ENCODE data around the gene AR.

DNA sequence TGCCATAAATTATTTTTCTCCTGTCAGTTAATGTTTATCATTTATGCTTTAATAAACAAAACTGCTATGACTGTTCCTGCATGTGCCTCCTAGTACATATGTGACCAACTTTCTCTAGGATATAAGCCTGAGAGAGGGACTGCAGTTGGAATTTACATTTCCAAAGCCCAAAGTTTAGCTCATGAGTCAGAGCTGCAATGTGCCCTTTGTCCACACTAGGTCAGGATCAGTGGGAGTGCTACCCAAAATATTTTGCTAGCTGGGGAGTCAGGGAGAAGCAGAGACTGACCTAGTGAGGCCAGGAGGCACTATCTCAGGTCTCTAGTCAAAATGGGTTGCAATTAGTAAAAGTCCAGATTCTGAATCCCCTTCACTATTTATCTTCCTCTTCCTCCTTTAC, 92.7 kb downstream of the AR start:
- TF ChIP-seq, protein P1, sequence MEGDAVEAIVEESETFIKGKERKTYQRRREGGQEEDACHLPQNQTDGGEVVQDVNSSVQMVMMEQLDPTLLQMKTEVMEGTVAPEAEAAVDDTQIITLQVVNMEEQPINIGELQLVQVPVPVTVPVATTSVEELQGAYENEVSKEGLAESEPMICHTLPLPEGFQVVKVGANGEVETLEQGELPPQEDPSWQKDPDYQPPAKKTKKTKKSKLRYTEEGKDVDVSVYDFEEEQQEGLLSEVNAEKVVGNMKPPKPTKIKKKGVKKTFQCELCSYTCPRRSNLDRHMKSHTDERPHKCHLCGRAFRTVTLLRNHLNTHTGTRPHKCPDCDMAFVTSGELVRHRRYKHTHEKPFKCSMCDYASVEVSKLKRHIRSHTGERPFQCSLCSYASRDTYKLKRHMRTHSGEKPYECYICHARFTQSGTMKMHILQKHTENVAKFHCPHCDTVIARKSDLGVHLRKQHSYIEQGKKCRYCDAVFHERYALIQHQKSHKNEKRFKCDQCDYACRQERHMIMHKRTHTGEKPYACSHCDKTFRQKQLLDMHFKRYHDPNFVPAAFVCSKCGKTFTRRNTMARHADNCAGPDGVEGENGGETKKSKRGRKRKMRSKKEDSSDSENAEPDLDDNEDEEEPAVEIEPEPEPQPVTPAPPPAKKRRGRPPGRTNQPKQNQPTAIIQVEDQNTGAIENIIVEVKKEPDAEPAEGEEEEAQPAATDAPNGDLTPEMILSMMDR (IDR thresholded peaks at IDR 0.05): no peak
- no peak for TF ChIP-seq POLR2A (IDR thresholded peaks at IDR 0.05)

Measured in body of pancreas (tissue), 4 donors.